Measurements from ENCODE around the gene FEN1.
A peak's percentile ranks its signal among the peaks of the same experiment; 100 is the strongest.

FEN1 gene

DNA sequence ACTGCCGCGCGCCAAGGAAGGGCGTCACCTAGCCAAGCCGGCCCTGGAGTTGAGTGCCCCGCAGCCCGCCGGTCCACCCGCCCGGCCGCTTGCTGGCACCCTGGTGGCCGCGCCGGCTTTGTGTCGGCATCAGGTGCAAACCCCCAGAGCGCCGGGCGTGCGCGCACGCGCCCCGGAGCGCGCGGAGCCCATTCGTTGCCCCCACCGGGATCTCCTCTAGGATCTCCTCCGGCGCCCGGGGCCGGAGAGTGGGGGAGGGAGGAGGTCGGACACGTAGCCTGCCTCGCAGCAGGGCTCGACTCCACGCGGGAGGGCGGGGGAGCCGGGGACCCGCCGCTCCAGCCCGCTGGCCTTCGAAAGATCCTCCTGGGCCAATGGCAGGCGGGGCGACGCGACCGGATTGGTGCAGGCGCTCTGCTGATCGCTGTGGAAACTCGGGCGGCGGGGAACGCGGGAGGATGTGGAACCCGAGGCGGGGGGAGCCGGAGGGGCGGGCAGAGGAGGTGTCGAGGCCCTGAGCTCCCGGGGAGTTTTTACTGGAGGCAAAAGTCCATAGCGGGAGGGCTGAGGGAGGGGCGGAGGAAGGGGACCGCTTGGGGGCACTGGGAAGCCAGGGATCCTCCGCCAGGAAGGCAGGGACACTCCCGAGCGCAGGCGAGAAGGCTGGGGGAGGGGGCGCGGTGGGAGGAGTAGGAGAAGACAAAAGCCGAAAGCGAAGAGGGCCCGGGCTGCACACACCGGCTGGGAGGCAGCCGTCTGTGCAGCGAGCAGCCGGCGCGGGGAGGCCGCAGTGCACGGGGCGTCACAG lies 35.1 kb downstream of the FEN1 start, which contains the start of gene FADS2:
Gene FADS2 (plus strand): TSS at position 730 of the 808 bp plus-strand sequence. CDS start 91 bp downstream, outside the sequence.
- peak; percentile 96 for DNase-seq

DNA sequence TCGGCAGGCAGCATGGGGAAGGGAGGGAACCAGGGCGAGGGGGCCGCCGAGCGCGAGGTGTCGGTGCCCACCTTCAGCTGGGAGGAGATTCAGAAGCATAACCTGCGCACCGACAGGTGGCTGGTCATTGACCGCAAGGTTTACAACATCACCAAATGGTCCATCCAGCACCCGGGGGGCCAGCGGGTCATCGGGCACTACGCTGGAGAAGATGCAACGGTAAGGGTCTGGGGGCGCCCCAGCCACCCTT lies 35.6 kb downstream of the FEN1 start:
- DNase-seq = no peak

DNA sequence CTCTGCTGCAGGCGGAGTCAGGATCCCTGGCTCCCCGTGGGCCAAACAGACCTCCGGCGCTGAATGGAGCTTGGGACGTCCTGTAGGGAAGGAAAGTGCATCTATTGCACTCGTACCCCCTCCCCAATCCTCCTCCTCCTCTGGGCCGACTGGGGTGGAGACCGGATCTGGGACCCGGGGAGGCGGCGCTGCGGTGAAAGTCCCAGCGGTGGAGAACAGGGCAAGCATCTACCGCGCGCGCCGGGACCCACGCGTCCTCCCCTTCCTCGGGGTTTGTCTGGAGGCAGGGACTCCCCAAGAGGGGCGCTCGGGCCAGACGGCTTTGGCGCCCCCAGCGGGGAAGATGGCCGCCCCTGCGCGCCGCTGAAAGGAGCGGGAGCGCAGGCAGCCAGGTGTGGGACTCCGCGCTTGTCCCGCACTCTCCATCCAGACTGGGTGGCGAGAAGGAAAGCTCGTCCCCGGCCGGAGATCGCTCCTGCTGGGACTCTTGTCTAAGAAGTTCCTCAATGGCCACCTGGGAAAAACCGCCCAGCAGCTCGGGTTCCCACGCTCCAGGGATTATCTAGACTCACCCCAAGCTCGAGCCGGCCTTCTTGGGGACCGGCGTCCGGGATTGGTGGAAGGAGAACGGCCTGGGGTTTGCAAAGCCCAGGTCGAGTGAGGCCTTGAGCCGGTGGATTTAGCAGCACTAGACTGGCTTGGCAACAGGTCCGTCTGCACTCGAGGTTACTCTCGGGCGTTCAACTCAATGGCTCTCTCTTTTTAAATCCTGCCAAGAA lies 36.1 kb downstream of the FEN1 start:
- peak; percentile 42 for DNase-seq

DNA sequence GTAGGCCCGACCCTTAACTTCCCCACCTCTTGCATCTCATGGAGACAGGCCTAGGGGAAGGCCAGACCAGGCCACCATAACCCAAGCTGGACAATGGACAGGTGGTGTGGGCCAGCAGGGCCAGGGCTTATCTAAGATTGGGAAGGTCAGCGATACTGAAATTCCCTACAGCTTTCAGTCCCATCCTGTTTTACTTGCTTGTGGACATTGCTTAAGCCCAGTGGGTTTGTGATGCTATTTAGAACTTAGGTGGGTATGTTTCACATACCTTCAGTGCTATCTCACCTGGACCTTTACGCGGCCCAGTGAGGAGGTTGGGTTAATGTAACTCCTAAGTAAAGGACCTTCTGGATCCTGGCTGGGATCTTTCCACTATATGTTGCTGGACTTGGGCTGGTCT lies 37.1 kb downstream of the FEN1 start:
- no peak for DNase-seq

- DNase-seq = no peak
Measured at GRCh38 chr11:61830237-61831105, 37.8 kb downstream of the FEN1 start.

- DNase-seq = no peak
Measured at GRCh38 chr11:61832207-61832606, 39.5 kb downstream of the FEN1 start.

GRCh38 chr11:61832754-61833153 lies 40.0 kb downstream of the FEN1 start:
- DNase-seq = peak; percentile 13

DNA sequence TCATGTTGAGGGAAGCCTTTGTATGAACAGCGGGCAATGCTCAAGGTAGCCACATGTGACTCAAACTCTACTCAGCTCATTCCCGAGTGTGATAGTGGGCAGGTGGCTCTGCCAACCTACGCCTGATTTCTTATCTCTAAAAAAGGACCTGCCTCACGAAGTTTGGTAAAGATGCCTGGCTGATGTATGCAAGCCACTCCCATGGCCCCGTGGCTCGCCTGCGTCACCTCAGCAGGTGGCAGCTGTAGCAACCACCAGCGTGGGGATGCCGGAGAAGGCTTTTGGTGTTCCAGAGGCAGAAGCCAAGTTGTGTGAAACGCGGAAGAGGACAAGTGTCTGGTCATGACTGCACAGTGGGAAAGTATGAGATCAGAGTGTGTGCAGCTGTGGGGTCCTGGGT lies 40.8 kb downstream of the FEN1 start:
- DNase-seq = no peak

GRCh38 chr11:61833926-61834277 lies 41.2 kb downstream of the FEN1 start:
- DNase-seq = no peak

DNA sequence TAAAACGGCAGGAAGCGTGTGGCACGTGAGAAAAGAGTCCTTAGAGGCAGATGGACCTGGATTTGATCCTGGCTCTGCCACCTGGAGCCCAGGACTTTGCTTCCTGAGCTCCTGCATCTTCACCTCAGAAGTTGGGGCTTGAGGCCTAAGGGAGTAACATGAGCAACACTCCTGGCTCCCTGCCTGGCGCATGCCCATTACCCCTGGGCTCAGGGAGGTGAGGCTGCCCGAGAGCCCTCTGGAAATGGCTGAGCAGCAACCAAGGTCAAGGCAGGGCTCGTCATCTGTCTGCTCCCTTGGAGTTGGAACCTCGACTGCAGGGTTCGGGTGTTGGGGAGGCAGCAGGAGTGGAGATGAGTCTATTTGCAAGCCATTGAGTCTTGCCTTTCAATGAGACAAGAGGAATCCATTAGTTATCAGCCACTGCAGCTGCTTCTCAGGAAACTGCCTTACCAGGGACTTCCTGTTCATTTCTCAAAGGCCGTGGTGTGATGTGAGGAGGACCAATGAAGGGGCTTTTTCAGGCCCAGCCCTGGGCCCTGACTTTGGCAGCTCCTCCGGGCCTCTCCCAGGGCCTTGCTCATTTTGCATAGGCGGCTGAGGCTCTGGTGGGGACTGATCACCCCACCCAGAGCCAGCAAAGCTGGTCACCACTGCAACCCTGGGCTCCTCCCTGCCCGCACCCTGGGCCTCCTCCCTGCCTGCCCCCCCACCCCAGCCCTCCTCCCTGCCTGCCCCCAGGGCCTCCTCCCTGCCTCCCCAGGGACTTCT lies 41.8 kb downstream of the FEN1 start:
- DNase-seq = peak; percentile 72

GRCh38 chr11:61836193-61836592 lies 43.5 kb downstream of the FEN1 start:
- DNase-seq = no peak

- DNase-seq = no peak
Measured at GRCh38 chr11:61837411-61838005, 44.8 kb downstream of the FEN1 start.

DNA sequence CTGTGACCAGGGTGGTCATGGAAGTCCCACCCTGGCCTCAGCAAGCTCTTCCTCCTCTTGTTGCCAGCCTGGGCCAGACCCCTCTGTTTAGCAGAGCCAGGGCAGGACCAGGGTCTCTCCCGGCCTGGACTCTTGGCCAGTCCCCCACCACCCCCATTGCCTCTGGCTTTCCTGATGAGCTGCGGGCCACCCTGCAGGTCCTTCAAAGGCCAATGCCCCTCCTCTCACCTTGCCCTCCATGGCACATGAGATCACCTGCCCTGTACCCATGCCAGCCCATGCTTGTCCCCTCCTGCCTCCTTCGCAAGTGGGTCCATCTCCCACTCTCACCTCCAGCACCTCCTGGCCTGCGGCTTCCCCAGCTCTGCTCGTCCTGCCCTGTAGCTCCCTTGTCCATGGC lies 45.8 kb downstream of the FEN1 start:
- no peak for DNase-seq

- no peak for DNase-seq
Measured at GRCh38 chr11:61838921-61839320, 46.2 kb downstream of the FEN1 start.

GRCh38 chr11:61839742-61840141 lies 47.0 kb downstream of the FEN1 start:
- DNase-seq = no peak

DNA sequence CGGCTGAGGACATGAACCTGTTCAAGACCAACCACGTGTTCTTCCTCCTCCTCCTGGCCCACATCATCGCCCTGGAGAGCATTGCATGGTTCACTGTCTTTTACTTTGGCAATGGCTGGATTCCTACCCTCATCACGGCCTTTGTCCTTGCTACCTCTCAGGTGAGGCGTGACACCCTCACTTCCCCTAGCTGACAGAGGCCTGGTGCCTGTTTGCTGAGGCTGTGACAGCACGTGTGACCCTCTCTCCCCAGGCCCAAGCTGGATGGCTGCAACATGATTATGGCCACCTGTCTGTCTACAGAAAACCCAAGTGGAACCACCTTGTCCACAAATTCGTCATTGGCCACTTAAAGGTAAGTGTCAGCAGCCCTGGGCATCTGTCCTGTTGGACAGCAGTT lies 47.7 kb downstream of the FEN1 start:
- no peak for DNase-seq

DNA sequence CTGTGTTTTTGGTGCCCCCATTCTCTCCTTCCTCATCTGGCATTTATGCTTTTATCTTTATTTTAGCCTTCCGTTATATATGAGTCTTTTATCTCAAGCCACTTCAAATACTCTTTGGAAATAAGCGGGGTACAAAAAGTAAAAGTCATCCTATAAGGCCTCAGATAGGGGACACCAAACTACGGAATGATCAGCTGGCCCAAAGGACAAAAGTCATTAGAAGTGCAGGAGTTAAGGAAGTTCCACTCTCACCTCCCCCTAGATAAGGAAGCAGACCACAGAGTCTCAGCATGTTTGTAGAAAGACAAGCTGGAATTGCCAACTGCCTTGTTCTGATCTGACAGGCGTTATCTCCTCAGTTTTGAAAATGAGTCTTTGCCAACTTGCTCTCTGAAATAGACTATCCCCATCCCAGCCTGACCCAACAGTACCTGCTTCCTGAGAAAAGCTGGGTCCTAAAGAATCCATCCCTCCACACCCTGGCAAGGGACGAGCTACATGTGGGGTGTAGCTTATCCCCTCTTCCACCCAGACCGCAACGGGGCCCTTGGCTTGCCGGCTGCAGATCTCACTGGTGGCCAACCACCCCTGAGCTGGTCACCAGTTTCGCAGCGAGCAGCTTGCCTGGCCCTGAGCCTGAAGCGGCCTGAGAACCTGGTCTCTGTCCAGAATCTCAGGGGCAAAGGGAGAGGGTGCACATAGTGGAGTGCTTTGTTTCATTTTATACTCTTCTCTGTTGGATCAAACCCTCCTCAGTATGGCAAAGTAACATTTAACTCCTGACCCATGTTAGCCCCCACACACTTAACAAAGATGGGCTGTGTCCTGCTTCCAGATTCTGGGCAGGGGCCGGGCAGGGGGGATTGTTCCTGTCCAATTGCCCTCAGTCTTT lies 49.2 kb downstream of the FEN1 start:
- no peak for DNase-seq

DNA sequence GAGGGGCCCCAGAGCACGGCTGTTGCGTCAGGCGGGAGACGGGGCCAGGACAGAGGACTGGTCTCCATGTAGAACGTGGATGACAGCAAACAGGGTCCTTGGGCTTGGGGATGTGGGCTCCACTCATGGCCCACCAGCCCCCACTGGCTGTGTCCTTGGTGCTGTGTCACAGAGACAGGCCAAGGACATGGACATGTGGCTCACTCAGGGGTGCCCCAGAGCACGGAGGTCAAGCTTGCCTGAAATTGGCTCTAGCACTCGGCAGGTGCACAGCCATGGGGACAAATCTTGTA lies 49.8 kb downstream of the FEN1 start:
- no peak for DNase-seq

GRCh38 chr11:61844909-61845565 lies 52.3 kb downstream of the FEN1 start:
- no peak for DNase-seq

DNA sequence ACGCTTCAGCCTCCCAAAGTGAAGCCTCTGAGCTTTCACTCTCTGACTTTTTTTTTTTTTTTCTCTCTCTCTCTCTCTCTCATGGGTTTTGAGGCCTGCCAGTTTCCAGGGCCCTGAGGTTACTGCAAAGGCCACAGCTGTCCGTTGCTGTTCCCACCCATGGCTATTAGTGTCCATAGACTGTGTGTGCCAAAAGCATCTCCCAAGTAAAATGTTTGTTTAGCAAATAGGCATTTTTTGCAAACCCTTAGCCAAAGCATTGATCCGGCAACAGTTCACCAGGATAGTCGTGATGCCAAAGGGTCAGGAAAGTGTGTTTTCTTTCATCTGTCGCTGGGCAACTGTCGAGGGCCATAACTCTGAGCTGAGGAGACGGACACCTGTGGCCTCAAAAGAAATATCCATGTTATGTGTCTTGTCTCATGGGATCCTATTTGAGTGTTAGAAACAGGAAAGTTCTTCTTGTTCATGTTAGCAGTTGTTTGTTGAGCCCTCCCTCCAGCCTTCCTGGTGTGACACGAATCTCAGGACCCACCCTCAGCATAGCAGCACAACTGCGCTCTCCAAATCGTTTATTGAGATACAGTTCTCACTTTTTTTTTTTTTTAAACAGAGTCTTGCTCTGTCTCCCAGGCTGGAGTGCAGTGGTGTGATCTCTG lies 53.8 kb downstream of the FEN1 start:
- no peak for DNase-seq
